ENCODE data around the gene CNNM4. TPM values are rescaled to one million over a fixed set of nuclear protein-coding genes. Genes with fewer than 3 reads are reported as not detected.

Gene CNNM4
- 1.3 and 2.3 TPM in 2 replicates for total RNA-seq

GRCh38 chr2:96760036-96760985, at the start of gene CNNM4:
CNNM4 (plus strand) TSS chr2:96760902; CDS start chr2:96761000, 98 bp downstream.
- DNase-seq (ENCODE audit: low read depth in 2 of 2) = peak; percentile 59 to 93

GRCh38 chr2:96710985-96711384, 49.7 kb upstream of the CNNM4 start:
- no peak for DNase-seq (ENCODE audit: low read depth in 2 of 2)

GRCh38 chr2:96715658-96716057, 45.0 kb upstream of the CNNM4 start:
- peak in 1 of 2 donors; percentile 31 for DNase-seq (ENCODE audit: low read depth in 2 of 2)

- no peak for DNase-seq (ENCODE audit: low read depth in 2 of 2)
Observed at GRCh38 chr2:96716388-96716787, 44.3 kb upstream of the CNNM4 start.

GRCh38 chr2:96726131-96726530, 34.6 kb upstream of the CNNM4 start:
- no peak for DNase-seq (ENCODE audit: low read depth in 2 of 2)

- no peak for DNase-seq (ENCODE audit: low read depth in 2 of 2)
Observed at GRCh38 chr2:96727431-96727830, 33.3 kb upstream of the CNNM4 start.

- no peak for DNase-seq (ENCODE audit: low read depth in 2 of 2)
Observed at GRCh38 chr2:96729748-96730147, 31.0 kb upstream of the CNNM4 start.

GRCh38 chr2:96730212-96730611, 30.5 kb upstream of the CNNM4 start:
- no peak for DNase-seq (ENCODE audit: low read depth in 2 of 2)

- no peak for DNase-seq (ENCODE audit: low read depth in 2 of 2)
Observed at GRCh38 chr2:96733931-96734330, 26.8 kb upstream of the CNNM4 start.

GRCh38 chr2:96734880-96735583, 25.7 kb upstream of the CNNM4 start:
- DNase-seq (ENCODE audit: low read depth in 2 of 2) = no peak

GRCh38 chr2:96737251-96737650, 23.5 kb upstream of the CNNM4 start:
- no peak for DNase-seq (ENCODE audit: low read depth in 2 of 2)

- DNase-seq (ENCODE audit: low read depth in 2 of 2) = peak; percentile 33 to 53
Observed at GRCh38 chr2:96737831-96738230, 22.9 kb upstream of the CNNM4 start.

- DNase-seq (ENCODE audit: low read depth in 2 of 2) = no peak
Observed at GRCh38 chr2:96739076-96739632, 21.5 kb upstream of the CNNM4 start.

- peak; percentile 93 to 98 for DNase-seq (ENCODE audit: low read depth in 2 of 2)
Observed at GRCh38 chr2:96739633-96740428, 20.9 kb upstream of the CNNM4 start, which contains the start of gene LMAN2L. LMAN2L (minus strand) TSS chr2:96740064; CDS start chr2:96740040, 24 bp downstream.

- no peak for DNase-seq (ENCODE audit: low read depth in 2 of 2)
Observed at GRCh38 chr2:96747061-96747617, 13.6 kb upstream of the CNNM4 start.

- DNase-seq (ENCODE audit: low read depth in 2 of 2) = no peak
Observed at GRCh38 chr2:96751800-96752199, 8.9 kb upstream of the CNNM4 start.

GRCh38 chr2:96753661-96754282, 6.9 kb upstream of the CNNM4 start:
- no peak for DNase-seq (ENCODE audit: low read depth in 2 of 2)

GRCh38 chr2:96754317-96754716, 6.4 kb upstream of the CNNM4 start:
- no peak for DNase-seq (ENCODE audit: low read depth in 2 of 2)

- DNase-seq (ENCODE audit: low read depth in 2 of 2) = no peak
Observed at GRCh38 chr2:96756788-96757476, 3.8 kb upstream of the CNNM4 start.

GRCh38 chr2:96757477-96757860, 3.2 kb upstream of the CNNM4 start:
- DNase-seq (ENCODE audit: low read depth in 2 of 2) = no peak
